Sigmoid colon (tissue), 4 donors: ENCODE results near the gene ETS2.

Experiments used
- POLR2AphosphoS5 ChIP-seq, 4 donors: sonication (generic); formaldehyde crosslinking; IDR thresholded peaks; one replicate each; pipeline ENCODE4 v1.6.1; 2017; ENCODE audit warnings: antibody characterized with exemption in 4 of 4
- TF ChIP-seq, protein P1 (sequence below), 4 experiments: fragments of 450-650 bp in 3 of 4; fragments of 200-600 bp in 1 of 4; IDR thresholded peaks; one replicate each; pipeline ENCODE4 v1.5.1; 2016 to 2019; ENCODE audit warnings: antibody characterized with exemption in 4 of 4, mild to moderate bottlenecking in 3 of 4, moderate library complexity in 2 of 4

DNA sequence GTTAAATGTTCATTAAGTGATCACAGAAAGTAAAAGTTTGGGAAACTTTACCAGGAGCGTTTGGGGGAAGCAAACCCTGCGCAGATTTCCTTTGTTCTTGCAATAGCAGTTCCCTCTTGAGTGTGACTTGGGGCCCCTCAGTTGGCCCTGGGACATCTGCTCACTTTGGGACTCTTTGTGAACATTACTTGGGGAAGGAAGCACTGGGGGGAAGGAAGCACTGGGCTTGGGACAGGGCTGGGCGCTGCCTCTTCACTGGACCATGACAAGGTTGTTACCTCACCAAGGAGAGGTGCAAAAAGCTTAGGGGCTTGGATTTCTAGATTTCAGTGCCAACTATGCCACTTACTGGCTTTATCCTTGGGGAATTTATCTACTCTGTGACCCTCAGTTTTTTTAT is 63.5 kb downstream of the ETS2 start:
- TF ChIP-seq, protein P1, sequence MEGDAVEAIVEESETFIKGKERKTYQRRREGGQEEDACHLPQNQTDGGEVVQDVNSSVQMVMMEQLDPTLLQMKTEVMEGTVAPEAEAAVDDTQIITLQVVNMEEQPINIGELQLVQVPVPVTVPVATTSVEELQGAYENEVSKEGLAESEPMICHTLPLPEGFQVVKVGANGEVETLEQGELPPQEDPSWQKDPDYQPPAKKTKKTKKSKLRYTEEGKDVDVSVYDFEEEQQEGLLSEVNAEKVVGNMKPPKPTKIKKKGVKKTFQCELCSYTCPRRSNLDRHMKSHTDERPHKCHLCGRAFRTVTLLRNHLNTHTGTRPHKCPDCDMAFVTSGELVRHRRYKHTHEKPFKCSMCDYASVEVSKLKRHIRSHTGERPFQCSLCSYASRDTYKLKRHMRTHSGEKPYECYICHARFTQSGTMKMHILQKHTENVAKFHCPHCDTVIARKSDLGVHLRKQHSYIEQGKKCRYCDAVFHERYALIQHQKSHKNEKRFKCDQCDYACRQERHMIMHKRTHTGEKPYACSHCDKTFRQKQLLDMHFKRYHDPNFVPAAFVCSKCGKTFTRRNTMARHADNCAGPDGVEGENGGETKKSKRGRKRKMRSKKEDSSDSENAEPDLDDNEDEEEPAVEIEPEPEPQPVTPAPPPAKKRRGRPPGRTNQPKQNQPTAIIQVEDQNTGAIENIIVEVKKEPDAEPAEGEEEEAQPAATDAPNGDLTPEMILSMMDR (IDR thresholded peaks at IDR 0.05): no peak
- no peak for TF ChIP-seq POLR2AphosphoS5 (IDR thresholded peaks at IDR 0.05)
